GM23248 (cell line): ENCODE measurements around the gene DBNDD2.

Experiments used
- EZH2 ChIP-seq: fragments of 200-600 bp; sonication (generic); IDR thresholded peaks from 2 replicates; pipeline ENCODE4 v1.6.1; 2018; ENCODE audit warnings: antibody characterized with exemption, mild to moderate bottlenecking; ENCODE audit not compliant: insufficient read depth, poor library complexity, severe bottlenecking
- EZH2phosphoT487 ChIP-seq: fragments of 200-600 bp; sonication (generic); IDR thresholded peaks from 2 replicates; pipeline ENCODE4 v1.6.1; 2018; ENCODE audit warnings: antibody characterized with exemption, moderate library complexity, mild to moderate bottlenecking, low read depth; ENCODE audit not compliant: insufficient read depth

GRCh38 chr20:45440891-45441685, 33.0 kb downstream of the DBNDD2 start:
- TF ChIP-seq EZH2phosphoT487 (no peak), EZH2 (no peak)
